NCI-H510A (cell line): ENCODE results near the gene C6orf89.

Source experiments
- DNase-seq: peaks from one replicate; lab custom pipeline; 2025; lab: John Stamatoyannopoulos, UW

The C6orf89 gene

GRCh38 chr6:36968266-36968977 lies 82.7 kb downstream of the C6orf89 start:
- no peak for DNase-seq

GRCh38 chr6:36969240-36969691 lies 83.5 kb downstream of the C6orf89 start:
- DNase-seq = no peak

DNA sequence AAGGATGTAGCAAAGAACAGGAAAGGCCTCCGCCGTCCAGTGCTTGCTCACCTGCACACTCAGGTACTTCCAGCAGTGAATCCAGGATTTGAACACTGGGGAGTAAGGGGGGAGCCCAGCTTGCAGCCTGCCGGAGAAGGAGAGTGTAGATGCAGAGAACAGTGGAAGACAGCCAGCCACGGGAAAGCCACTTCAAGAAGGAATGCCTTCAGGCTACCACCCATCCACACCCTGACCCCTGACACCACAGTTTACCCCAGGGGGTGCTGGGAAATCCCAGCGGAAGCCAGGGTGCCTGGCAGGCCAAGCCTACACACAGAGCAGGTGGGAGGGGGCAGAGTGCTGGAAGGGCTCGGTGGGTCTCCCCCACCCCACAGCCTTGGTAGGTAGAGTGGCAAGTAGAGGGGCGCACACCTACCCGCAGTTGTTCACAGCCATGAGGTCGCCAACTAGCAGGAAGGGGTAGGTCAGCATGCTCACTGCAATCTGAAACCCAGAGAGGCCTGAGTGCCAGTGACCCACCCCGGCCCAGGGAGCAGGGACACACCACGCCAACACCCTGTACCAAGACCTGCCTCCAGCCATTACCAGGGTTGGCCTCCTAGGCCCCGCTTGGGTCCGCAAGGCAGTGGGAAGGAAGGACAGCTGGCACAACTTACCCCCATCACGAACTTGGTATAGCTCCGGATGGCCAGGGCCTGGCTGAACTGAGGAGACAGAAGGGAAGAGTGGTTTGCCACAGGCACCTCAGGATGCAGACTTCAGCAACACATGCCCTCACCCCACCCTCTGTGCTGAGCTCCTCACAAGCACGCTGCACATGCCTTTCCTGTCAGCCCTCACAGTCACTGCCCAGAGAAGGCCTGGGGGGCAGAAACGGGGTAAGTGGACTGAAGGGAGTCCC lies 84.5 kb downstream of the C6orf89 start:
- DNase-seq = no peak

DNA sequence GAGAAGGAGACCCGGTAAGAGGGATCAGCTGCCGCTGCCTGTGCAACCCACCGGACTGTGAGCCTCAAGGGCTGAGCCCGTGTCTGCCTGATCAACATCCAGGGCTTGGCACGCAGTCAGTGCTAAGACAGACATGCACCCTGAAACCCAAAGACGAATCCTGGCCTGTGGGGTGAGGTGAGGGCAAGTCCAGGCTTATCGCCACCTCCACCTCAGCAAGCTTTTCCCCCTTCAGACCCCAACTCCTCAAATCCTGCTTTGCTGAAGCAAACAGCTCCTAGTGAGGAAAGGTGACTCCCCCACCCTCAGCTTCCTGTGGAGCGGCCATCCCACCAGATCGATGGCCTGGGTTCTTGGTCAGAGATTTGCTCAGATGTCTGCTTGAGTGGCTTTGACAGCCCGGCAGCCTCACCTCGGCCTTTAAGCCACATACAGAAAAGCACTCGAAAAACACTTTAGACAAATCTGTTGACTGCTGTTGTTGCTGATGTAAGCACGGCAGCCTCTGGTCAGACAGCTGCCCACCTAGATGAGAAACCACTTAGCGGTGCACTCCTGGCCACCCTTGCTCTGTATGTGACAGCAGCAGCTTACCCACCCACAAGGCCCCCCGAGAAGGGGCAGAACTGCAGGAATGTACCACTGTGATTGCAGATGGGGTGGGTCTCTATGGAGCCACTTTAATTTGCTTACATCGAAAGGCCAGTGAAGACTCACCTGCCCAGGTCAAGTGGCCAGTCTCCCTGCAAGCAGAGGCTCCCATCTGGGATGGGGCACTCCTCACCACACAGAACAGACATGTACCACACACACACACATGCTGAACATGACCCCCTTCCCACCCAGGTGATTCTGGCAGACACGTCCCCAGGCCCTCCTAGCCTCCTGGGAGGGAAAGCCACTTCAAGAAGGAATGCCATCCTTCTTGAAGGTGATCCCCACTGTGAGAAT lies 85.4 kb downstream of the C6orf89 start:
- no peak for DNase-seq

GRCh38 chr6:36971921-36972673 lies 86.3 kb downstream of the C6orf89 start:
- DNase-seq = no peak

- no peak for DNase-seq
Measured at GRCh38 chr6:36973190-36973589, 87.4 kb downstream of the C6orf89 start.

DNA sequence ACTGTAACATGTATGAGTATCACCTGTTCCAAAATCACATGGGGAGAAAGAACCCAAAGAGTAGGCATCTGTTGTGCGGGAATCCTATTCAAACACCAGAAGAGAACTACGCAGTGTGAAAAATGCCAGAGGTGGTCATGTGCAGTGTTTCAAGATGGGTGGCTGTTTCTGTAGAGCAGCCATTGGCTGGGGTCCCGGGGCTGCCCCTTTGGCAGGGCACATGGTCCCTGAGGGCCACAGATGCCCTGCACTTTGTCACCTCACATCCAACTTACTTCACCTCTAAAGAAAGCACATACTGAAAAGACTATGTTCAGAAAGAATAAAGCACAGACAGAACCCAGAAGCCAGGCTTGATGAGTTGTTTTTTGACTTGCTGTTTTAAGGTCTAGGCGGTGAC lies 87.9 kb downstream of the C6orf89 start:
- no peak for DNase-seq

DNA sequence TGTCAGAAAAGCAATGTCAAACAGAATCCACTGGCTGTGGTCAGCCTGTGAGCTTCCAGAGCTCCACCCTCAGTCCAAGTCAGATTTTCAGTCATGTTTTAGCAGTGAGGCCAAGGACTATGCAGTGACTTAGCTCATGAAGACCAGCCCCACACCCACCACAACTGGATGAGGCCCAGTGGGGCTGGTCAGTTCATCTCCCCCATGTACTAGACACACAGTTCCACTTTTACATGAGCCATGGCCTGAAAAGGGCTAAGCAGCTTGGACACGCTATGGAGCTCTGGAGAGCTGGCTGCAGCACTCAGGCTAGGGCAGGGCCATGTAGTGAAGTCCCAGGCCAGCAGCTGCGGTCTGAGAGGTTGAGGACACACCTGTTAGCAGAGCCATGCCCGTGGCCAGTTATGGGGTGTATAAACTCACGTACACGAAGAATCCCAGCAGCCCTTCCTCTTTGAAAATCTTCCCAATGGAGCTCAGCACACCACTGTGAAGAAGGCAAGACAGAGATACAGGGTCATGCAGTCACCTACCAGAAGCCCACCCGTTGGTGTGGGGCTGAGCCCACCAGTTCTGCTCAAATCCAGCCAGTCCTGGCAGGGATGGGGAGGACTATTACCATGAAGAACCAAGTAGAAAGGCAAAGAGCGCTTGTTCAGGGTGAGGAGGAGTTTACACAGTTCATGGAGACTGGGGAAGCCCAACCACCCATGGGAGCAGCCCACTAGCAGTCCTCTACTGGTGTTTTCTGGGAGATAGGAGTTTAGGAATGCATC lies 89.7 kb downstream of the C6orf89 start:
- DNase-seq = no peak

DNA sequence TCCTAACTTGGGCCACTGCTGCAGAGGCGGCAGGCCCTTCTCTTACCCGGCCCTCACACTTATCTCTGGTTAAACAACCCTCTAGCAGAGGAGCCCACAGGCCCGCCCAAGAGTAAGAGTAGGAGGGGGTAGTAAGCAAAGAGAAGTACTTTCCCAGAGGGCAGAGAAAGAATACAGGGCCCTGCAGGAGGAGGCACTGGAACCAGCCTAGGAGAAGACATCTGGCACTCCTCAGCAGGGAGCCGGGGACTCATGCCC lies 90.2 kb downstream of the C6orf89 start:
- no peak for DNase-seq

DNA sequence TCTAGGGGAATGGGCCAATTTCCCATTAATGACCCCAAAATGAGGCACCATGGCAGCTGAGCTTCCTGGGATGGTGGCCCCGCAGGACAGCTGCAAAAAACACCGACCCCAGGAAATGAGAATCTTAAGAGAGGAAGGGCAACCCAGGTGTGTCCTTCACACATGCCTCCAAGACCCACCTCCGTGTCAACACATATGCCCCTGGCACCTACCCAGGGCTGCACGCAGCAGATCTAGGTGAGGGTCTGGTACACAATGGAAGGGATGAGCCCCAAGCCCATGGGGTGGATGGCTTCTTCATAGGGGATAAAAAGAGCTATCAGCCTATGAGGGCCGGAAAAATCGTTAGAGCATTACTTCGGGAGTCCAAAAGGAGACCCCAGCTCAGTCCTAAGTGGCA lies 90.8 kb downstream of the C6orf89 start:
- no peak for DNase-seq

DNA sequence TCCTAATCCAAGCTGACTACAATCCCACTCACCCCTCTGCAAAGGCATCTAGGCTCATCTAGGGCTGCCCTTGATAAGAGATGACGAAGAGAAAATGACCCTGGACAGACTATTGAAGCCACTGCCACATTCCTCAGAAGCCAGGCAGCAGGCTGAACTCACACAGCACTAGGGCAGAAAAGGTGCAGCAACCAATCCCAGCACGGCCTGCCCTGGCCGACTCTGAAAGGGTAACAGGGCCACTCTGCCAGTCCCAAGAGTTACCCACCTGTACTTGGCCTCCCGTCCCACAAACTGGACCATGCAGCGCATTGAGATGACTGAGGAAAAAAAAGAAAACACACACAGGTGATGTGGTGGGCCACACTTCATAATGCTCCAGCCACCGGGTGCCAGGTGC lies 91.2 kb downstream of the C6orf89 start:
- DNase-seq = no peak

DNA sequence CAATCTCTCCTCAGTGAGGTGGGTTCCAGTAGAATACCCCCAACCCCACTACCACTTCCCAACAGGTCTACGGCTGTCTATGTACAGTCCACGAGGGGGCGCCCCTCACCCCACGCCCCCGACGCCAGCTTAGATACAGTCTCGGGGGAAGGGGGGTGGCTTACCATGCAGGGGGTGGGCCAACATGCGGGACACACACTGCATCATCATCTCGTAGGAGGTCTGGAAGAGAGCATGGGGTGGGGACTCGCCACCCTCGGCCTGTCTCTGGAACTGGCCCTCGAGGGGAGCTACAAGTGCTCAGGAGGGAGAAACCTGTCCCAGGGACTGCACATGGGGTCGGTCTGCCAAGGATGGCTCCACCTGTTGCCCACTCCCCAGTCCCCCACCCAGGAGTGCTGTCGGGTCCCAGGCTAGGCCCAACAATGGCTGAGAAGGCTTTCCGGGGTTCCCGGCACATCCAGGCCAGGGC lies 91.8 kb downstream of the C6orf89 start:
- no peak for DNase-seq
